CD4-positive, alpha-beta T cell (primary cell): ENCODE measurements around the gene VTI1A. TPM values are rescaled to one million over a fixed set of nuclear protein-coding genes. Genes with fewer than 3 reads are reported as not detected.

Source experiments
- ATAC-seq: fragments of 200-7000 bp; cut with Tn5 transposase; one replicate; pipeline ENCODE4 v1.10.0; 2022; ENCODE audit warnings: mild to moderate bottlenecking; ENCODE audit not compliant: poor library complexity
- CTCF ChIA-PET: fragments of 350-600 bp; sonication (Branson Sonifier 250); formaldehyde crosslinking; loops from one replicate; lab custom pipeline; 2021; ENCODE audit warnings: antibody characterized with exemption, inconsistent platforms; lab: Charles Lee
- POLR2A ChIA-PET: fragments of 350-600 bp; sonication (Branson Sonifier 250); formaldehyde crosslinking; loops from one replicate; lab custom pipeline; 2021; ENCODE audit warnings: antibody characterized with exemption, inconsistent platforms; lab: Charles Lee
- DNase-seq, 14 experiments: peaks; one replicate each; pipeline ENCODE4 v3.0.0-alpha.2; 2013 to 2020; ENCODE audit warnings: mixed read lengths in 2 of 14
- H3K27ac ChIP-seq, 2 donors: one replicate each; pipeline versions ENCODE4 v1.5.1 to v1.7.0; 2013; ENCODE audit warnings: low read length in 2 of 2, low read depth in 1 of 2, mild to moderate bottlenecking in 1 of 2
- H3K27me3 ChIP-seq, 2 experiments: 1 replicate in 1 of 2; 2 replicates in 1 of 2; pipeline versions ENCODE4 v1.6.1 to v1.7.0; 2013; ENCODE audit warnings: low read length in 2 of 2, control low read depth in 1 of 2, mild to moderate bottlenecking in 1 of 2, moderate library complexity in 1 of 2; ENCODE audit not compliant: insufficient read depth in 2 of 2, control insufficient read depth in 1 of 2
- H3K36me3 ChIP-seq: one replicate; pipeline ENCODE4 v1.6.1; 2013; ENCODE audit warnings: low read length, control low read depth; ENCODE audit not compliant: insufficient read depth
- H3K4me1 ChIP-seq: one replicate; pipeline ENCODE4 v1.6.1; 2013; ENCODE audit warnings: low read length, control low read depth; ENCODE audit not compliant: insufficient read depth
- H3K4me3 ChIP-seq: one replicate; pipeline ENCODE4 v1.5.1; 2013; ENCODE audit warnings: mild to moderate bottlenecking, low read length, moderate library complexity
- H3K9me3 ChIP-seq, 2 experiments: 1 replicate in 1 of 2; 2 replicates in 1 of 2; pipeline versions ENCODE4 v1.6.1 to v1.7.0; 2013; ENCODE audit warnings: low read length in 2 of 2, mild to moderate bottlenecking in 2 of 2, control low read depth in 1 of 2, moderate library complexity in 1 of 2; ENCODE audit not compliant: control insufficient read depth in 1 of 2, insufficient read depth in 1 of 2
- H3K27ac Mint-ChIP-seq: one replicate; pipeline ENCODE4 v1.8.0; 2020; ENCODE audit warnings: mixed read lengths
- H3K27me3 Mint-ChIP-seq: one replicate; pipeline ENCODE4 v1.8.0; 2021; ENCODE audit warnings: mixed read lengths
- H3K36me3 Mint-ChIP-seq: one replicate; pipeline ENCODE4 v1.8.0; 2021; ENCODE audit warnings: low read depth, mixed read lengths
- H3K4me1 Mint-ChIP-seq: one replicate; pipeline ENCODE4 v1.8.0; 2021; ENCODE audit warnings: low read depth, mixed read lengths
- H3K4me3 Mint-ChIP-seq: one replicate; pipeline ENCODE4 v1.8.0; 2020; ENCODE audit warnings: mild to moderate bottlenecking, mixed read lengths
- H3K9me3 Mint-ChIP-seq: one replicate; pipeline ENCODE4 v1.8.0; 2020; ENCODE audit warnings: mixed read lengths
- CTCF ChIP-seq: fragments of 200-600 bp; IDR thresholded peaks from one replicate; pipeline ENCODE4 v1.8.0; 2022; ENCODE audit warnings: antibody characterized with exemption, mild to moderate bottlenecking
- intact Hi-C, 2 experiments: fragments of 100-400 bp; cut with DNase I in 1 of 2; cut with micrococcal nuclease in 1 of 2; formaldehyde crosslinking; loops; one replicate each; pipeline versions ENCODE4 v1.15.1 to v1.9.0; 2023 to 2025; cut with DNase I, micrococcal nuclease
- total RNA-seq, 174 experiments: library from RNA in 2 of 174; stranded (reverse) in 2 of 174; gene quantifications; one replicate each; pipeline ENCODE4 v1.2.3 and lab custom pipeline; 2021 to 2026

Gene VTI1A
- total RNA-seq, 2 experiments from 2014 or later: 54.5 to 56.5 TPM

GRCh38 chr10:112653215-112653614 lies 206.2 kb downstream of the VTI1A start:
- no peak overlapping the region for H3K4me3 ChIP-seq
- H3K4me1 ChIP-seq: no peaks in the 10 kb centered on the region
- no peak for TF ChIP-seq CTCF
- H3K36me3 ChIP-seq: no peaks in the 10 kb centered on the region
- H3K9me3 ChIP-seq: no peaks in the 10 kb centered on the region
- ChIA-PET POLR2A (no interaction called here), CTCF (no interaction called here)
- no peaks in the 10 kb centered on the region for H3K4me1 Mint-ChIP-seq
- H3K27me3 Mint-ChIP-seq: no peaks in the 10 kb centered on the region
- H3K27me3 ChIP-seq: no peaks in the 10 kb centered on the region
- no peaks in the 10 kb centered on the region for H3K9me3 Mint-ChIP-seq
- H3K36me3 Mint-ChIP-seq: peaks cover 17% of the 10 kb centered on the region
- no peak overlapping the region for H3K27ac Mint-ChIP-seq
- ATAC-seq (no peak), DNase-seq (no peak)
- H3K4me3 Mint-ChIP-seq: no peak overlapping the region
- no peak overlapping the region for H3K27ac ChIP-seq
- intact Hi-C loops: no loop called here

- no peak overlapping the region for H3K27ac Mint-ChIP-seq
- H3K36me3 Mint-ChIP-seq: peaks cover 20% of the 10 kb centered on the region
- no peaks in the 10 kb centered on the region for H3K27me3 Mint-ChIP-seq
- CTCF ChIA-PET: no interaction called here
- Histone ChIP-seq H3K27me3 (no peaks in the 10 kb centered on the region), H3K36me3 (no peaks in the 10 kb centered on the region), H3K27ac (no peak overlapping the region), H3K4me3 (no peak overlapping the region), H3K9me3 (no peaks in the 10 kb centered on the region), H3K4me1 (no peaks in the 10 kb centered on the region)
- H3K9me3 Mint-ChIP-seq: no peaks in the 10 kb centered on the region
- H3K4me3 Mint-ChIP-seq: no peak overlapping the region
- ATAC-seq (no peak), DNase-seq (no peak)
- H3K4me1 Mint-ChIP-seq: no peaks in the 10 kb centered on the region
- TF ChIP-seq CTCF: no peak
- intact Hi-C loops: no loop called here
- POLR2A ChIA-PET: no interaction called here
Measured at GRCh38 chr10:112653851-112654250, 206.8 kb downstream of the VTI1A start.

GRCh38 chr10:112654794-112655193 lies 207.8 kb downstream of the VTI1A start:
- Mint-ChIP-seq H3K4me1 (no peaks in the 10 kb centered on the region), H3K9me3 (no peaks in the 10 kb centered on the region), H3K4me3 (no peak overlapping the region), H3K36me3 (peaks cover 25% of the 10 kb centered on the region), H3K27me3 (no peaks in the 10 kb centered on the region), H3K27ac (no peak overlapping the region)
- POLR2A ChIA-PET: no interaction called here
- intact Hi-C loops: no loop called here
- H3K9me3 ChIP-seq: no peaks in the 10 kb centered on the region
- CTCF ChIA-PET: no interaction called here
- TF ChIP-seq CTCF: no peak
- no peaks in the 10 kb centered on the region for H3K4me1 ChIP-seq
- no peaks in the 10 kb centered on the region for H3K36me3 ChIP-seq
- H3K4me3 ChIP-seq: no peak overlapping the region
- no peak overlapping the region for H3K27ac ChIP-seq
- DNase-seq (no peak), ATAC-seq (no peak)
- H3K27me3 ChIP-seq: no peaks in the 10 kb centered on the region
